HG02970 (cell line): ENCODE results near the gene KRTAP13-2.

Source experiments
- ATAC-seq: cut with Tn5 transposase; IDR thresholded peaks from one replicate; pipeline ENCODE4 v1.9.1; 2021; ENCODE audit warnings: mild to moderate bottlenecking, moderate library complexity, moderate number of reproducible peaks; ENCODE audit not compliant: unreplicated experiment, low FRiP score

KRTAP13-2 gene

GRCh38 chr21:30329203-30329875 is 42.7 kb downstream of the KRTAP13-2 start:
- ATAC-seq: no peak

GRCh38 chr21:30326390-30326789 is 45.7 kb downstream of the KRTAP13-2 start:
- ATAC-seq: no peak
